ENCODE results near the gene CFAP74. TPM values are rescaled to one million over a fixed set of nuclear protein-coding genes. Genes with fewer than 3 reads are reported as not detected.

The CFAP74 gene
- total RNA-seq, 2 experiments from 2014 or later = 0.38 to 0.41 TPM

- intact Hi-C loops (cut with micrococcal nuclease) = no loop called here
- ChIA-PET CTCF (interaction anchor here (0.7 to 2.8 kb wide), 2 partner anchors 10 to 126 kb away, joined by 3 to 9 read pairs; no protein-coding TSS in a partner anchor), POLR2A (no interaction called here)
- H3K4me3 Mint-ChIP-seq = peak overlapping the region; percentile 53
- DNase-seq = peak; percentile 99
- H3K27me3 Mint-ChIP-seq = no peaks in the 10 kb centered on the region
- no peaks in the 10 kb centered on the region for H3K36me3 Mint-ChIP-seq (ENCODE audit: low read depth)
- ATAC-seq = peak; percentile 94
- peaks cover 3% of the 10 kb centered on the region for H3K4me1 Mint-ChIP-seq (ENCODE audit: low read depth)
- no peaks in the 10 kb centered on the region for H3K9me3 Mint-ChIP-seq
- TF ChIP-seq CTCF (IDR thresholded peaks at IDR 0.05) = no peak
- H3K27ac Mint-ChIP-seq = no peak overlapping the region
Measured at GRCh38 chr1:1919304-1920056, 84.1 kb downstream of the CFAP74 start.

GRCh38 chr1:1918901-1919303 lies 84.7 kb downstream of the CFAP74 start, which contains the start of gene TMEM52:
TSS of gene TMEM52 (minus strand) at chr1:1919279. CDS start at chr1:1919265, 14 bp downstream.
- peak; percentile 4 for ATAC-seq

GRCh38 chr1:1917995-1918900 lies 85.3 kb downstream of the CFAP74 start:
- intact Hi-C loops (cut with micrococcal nuclease) = no loop called here
- ATAC-seq = no peak
- no peak for DNase-seq
- TF ChIP-seq CTCF (IDR thresholded peaks at IDR 0.05) = no peak
- H3K27me3 Mint-ChIP-seq = peaks cover 3% of the 10 kb centered on the region
- no peak overlapping the region for H3K27ac Mint-ChIP-seq
- no peaks in the 10 kb centered on the region for H3K9me3 Mint-ChIP-seq
- peaks cover 3% of the 10 kb centered on the region for H3K4me1 Mint-ChIP-seq (ENCODE audit: low read depth)
- ChIA-PET POLR2A (no interaction called here), CTCF (interaction anchor here (1.9 to 2.8 kb wide), 2 partner anchors 9 to 126 kb away, joined by 9 to 10 read pairs; no protein-coding TSS in a partner anchor)
- no peaks in the 10 kb centered on the region for H3K36me3 Mint-ChIP-seq (ENCODE audit: low read depth)
- H3K4me3 Mint-ChIP-seq = peak overlapping the region; percentile 50

More at GRCh38 chr1:1918901-1919303, 84.7 kb downstream of the CFAP74 start, which contains the start of gene TMEM52:
- peak within 1 kb of the TSS; percentile 53 for H3K4me3 Mint-ChIP-seq
- CTCF ChIA-PET = interaction anchor here (0.7 to 2.8 kb wide), 2 partner anchors 10 to 126 kb away, joined by 3 to 9 read pairs; no protein-coding TSS in a partner anchor
- intact Hi-C loops (cut with micrococcal nuclease) = no loop called here
- no peaks in the 10 kb centered on the region for H3K9me3 Mint-ChIP-seq
- DNase-seq = no peak
- TF ChIP-seq CTCF (IDR thresholded peaks at IDR 0.05) = no peak
- no peaks in the 10 kb centered on the region for H3K36me3 Mint-ChIP-seq (ENCODE audit: low read depth)
- no peak within 1 kb of the TSS for H3K27ac Mint-ChIP-seq
- POLR2A ChIA-PET = no interaction called here
- H3K27me3 Mint-ChIP-seq = no peaks in the 10 kb centered on the region
- H3K4me1 Mint-ChIP-seq (ENCODE audit: low read depth) = peaks cover 3% of the 10 kb centered on the region

GRCh38 chr1:1917304-1917976 lies 86.1 kb downstream of the CFAP74 start:
- Mint-ChIP-seq H3K4me3 (peak overlapping the region; percentile 50), H3K27me3 (peaks cover 3% of the 10 kb centered on the region), H3K9me3 (no peaks in the 10 kb centered on the region), H3K27ac (no peak overlapping the region), H3K36me3 (ENCODE audit: low read depth) (no peaks in the 10 kb centered on the region), H3K4me1 (ENCODE audit: low read depth) (peaks cover 3% of the 10 kb centered on the region)
- no peak for ATAC-seq
- no peak for DNase-seq
- intact Hi-C loops (cut with micrococcal nuclease) = no loop called here
- POLR2A ChIA-PET = no interaction called here
- no peak for TF ChIP-seq CTCF (IDR thresholded peaks at IDR 0.05)
- CTCF ChIA-PET = interaction anchor here (1.9 to 2.8 kb wide), 2 partner anchors 8 to 127 kb away, joined by 9 to 10 read pairs; no protein-coding TSS in a partner anchor

Data from activated CD8-positive, alpha-beta T cell treated with anti-CD3 and anti-CD28 coated beads for 36 hours (primary cell).